Erythroblast (primary cell): Measurements from ENCODE around the gene CLDN22.

Experiments
- GATA1 ChIP-seq: IDR thresholded peaks from 2 replicates; pipeline ENCODE4 v1.6.1; 2011; ENCODE audit warnings: low read depth, mild to moderate bottlenecking, control low read depth, low read length, moderate library complexity
- POLR2A ChIP-seq: IDR thresholded peaks from 2 replicates; pipeline ENCODE4 v1.6.1; 2011; ENCODE audit warnings: mild to moderate bottlenecking, low read length

GRCh38 chr4:183329954-183330742 is 10.1 kb upstream of the CLDN22 start:
- no peak for TF ChIP-seq POLR2A
- TF ChIP-seq GATA1, result no peak
